CD4-positive, alpha-beta T cell treated with Interleukin-15 for 4 hours (primary cell): ENCODE results near the gene ZDHHC6.
A peak's percentile ranks its signal among the peaks of the same experiment; 100 is the strongest.
"Not testable (repeated sequence)": the region's sequence is repeated elsewhere in the genome, so short reads cannot be mapped to it uniquely, and the experiment has no call there.

Experiments used
- DNase-seq: peaks from one replicate; pipeline ENCODE4 v3.0.0-alpha.2; 2020; ENCODE audit warnings: low spot score

Gene ZDHHC6

DNA sequence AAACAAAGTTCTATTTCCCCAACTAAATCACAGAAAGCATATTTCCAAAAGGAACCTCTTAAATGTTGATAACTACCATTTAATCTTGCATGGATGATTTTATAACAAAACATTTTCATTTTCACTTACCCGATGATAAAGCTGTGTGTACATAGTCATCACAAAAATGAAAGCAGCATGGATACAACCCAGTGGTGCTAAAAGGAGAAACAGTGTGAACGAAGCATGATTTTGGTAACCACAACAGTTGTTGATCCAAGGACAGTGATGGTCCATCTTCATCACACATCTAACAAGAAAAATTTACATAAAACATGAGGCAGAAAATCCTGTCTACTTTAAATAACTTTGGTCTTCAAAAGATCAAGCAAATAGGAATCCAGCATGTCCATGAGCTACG lies 4.7 kb downstream of the ZDHHC6 start:
- DNase-seq, result no peak

DNA sequence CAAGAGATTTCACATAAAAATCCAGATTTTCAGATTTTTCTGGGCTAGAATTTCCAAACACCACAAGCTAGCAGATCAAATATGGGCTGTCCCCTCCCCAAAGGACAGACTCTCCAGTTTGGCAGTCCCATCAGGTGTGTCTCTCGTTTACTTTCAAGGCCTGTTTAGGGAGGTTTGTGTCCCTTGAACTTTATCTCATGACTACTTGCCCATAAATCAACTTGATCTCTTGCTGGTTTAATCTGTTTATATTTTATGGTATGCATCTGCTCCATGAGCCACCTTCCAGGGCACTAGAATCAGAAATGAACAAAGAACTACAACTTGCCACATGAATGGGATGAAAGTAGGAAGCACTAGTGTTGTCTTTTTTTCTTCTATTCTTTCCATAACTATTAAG lies 5.2 kb downstream of the ZDHHC6 start:
- no peak for DNase-seq

DNA sequence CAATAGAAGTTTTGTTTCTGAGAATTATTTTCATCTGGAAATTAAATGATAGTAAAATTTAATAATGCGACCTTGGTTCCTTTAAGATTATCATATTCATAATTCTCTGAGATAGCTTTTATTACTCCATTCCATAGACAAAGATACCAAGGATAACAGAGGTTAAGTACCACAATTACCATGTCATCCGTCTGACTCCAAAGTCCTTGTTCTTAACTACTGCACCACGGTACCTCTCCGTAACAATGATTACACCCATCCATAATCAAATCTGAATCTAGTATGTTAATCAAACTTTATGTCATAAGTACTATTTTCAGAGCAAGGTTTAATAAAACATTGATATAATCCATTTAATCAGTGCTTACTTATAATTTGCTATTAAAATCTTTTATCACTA lies 8.4 kb downstream of the ZDHHC6 start:
- DNase-seq, result no peak

DNA sequence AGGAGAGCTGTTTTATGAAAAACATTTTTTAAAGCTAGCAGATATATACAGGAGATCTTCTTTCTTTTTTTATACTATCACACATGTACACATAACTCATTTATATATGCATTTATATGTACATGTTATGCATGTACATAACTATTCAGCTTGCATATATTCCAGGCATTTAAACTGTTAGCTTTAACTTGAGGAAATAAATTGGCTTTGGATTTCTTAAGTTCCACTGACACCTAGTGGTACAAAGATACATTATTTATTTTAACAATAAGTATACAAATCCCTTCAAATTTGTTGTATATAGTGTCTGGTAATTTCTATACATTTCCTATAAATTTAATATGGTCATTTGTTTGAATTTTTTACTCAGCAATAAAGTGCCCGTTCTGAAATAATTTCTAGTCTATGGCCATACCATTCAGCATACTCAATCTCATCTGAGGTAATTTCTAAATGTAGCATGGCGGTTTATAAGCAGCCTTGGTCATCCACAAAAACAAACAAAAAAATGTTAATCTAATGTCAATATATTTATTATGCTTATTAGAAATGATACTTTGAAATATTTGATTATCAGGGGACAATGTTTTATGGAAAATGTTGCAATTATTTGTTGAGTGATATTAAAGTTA lies 11.6 kb downstream of the ZDHHC6 start:
- peak; percentile 13 for DNase-seq

DNA sequence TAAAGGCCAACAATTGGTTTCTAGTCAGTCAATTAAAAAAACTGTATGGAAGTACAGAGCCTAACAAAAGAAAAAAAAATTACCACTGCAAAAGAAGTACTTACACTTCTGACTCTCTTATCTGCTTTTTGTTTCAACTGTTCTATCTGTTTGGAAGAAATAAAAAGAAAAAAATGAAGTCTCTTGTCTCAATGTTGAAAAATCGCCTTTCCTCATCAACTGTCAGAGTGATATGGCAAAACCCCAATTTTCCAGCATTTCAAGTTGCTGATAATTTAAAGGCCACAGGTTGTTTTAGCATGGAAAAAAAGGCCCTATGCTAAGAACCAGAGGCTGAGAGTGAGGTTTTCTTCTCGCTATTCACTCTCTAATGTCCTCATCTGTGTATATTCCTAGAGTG lies 13.6 kb downstream of the ZDHHC6 start:
- no peak for DNase-seq

DNA sequence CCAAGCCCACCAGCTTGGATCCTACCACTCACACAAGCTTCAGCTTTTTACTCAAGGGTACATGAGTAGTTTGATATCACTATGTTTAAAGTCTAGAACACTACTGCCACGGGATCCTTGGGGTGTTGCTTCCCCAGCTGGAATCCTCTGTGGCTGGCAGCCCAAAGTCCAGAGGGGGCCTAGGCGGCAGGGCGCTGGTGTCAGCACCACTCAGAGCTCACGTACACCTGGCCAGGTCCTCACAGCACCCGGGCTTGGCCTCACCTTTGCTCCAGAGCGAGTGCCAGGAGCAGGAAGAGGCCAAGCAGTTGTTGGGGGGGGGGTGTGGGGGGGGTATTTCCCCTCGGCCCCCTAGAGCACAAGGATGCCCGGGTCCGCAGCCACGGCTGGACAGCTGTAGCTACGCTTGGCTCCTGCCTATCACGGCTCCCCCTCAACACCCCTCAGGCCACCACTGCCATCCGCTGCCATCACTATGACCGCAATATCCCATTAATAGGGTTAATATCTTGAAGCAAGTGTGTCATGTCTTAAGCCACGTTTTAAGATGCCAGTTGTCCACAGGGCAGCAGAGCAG lies 17.0 kb downstream of the ZDHHC6 start:
- no peak for DNase-seq

DNA sequence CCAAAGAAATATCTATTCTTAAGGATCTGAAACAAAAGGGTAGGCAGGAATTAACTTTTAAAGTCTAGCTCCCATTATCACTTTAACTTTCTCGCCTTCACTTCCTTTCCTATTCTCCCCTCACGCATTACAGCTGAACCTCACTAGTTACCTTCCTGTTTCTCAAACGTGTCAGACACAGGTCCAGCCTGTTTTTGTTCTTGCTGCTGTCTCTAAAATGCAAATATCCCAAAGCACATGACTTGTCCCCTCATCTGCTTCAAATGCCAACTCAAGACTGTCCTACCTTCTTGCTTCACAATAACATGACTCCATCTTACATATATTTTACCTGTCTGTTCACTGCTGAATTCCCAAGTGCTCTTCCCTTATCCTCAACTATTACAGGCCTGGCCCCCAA lies 17.6 kb downstream of the ZDHHC6 start:
- no peak for DNase-seq

DNA sequence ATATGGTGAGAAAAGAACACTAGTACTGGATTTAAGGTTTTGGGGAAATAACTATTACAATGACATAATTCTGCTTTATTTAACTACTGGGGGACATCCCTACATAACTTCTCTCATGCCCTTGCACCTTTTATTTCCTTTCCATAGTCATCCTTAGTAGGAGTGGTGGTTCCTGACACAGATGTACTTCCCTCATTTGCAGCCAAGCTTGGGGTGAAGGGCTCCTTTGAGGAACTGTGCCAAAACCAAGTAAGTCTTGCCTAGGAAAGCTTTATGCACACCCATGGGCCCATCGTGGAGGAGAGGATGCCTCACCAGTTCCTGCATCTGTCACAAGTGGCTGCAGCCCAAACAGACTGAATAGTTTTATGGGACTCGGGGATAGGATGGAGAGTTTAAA lies 20.6 kb downstream of the ZDHHC6 start:
- no peak for DNase-seq

DNA sequence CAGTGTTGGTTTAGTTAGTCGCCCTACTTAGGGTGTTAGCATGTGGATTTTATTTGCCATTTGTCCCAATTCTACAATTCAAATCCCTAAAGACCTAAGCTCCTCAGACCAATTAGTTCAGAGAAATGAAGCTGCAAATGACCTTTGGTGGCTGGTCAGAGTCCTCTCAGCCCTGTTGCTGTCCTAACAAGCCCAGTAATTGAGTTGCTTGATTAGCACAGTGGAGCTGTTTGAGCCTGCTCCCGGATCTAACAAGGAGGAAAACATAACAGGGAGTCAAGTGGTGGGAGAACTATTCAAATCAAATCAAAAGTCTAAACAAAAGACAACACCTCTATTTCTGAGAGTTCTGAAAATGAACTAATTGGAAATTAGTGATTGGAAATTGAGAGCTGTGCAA lies 22.1 kb downstream of the ZDHHC6 start:
- DNase-seq, result no peak

DNA sequence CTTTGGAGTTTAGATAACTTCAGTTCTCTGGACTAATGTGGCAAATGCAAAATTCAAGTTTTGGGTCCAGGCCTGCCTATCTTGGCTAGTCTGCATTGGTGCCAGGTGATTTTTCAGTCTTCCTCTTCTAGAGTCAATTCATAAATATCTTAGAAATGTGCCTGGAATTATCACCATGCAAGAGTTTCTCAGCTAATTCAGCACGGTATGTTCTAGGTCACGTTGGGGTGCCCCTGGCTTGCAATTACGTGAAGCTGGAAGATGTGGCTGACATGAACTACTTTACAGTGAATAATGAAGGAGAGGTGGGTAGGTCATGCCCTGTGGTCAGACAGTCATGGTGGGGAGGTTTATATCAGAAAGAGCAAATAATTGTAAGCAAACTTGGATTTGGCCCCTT lies 25.0 kb downstream of the ZDHHC6 start:
- DNase-seq, result no peak

DNA sequence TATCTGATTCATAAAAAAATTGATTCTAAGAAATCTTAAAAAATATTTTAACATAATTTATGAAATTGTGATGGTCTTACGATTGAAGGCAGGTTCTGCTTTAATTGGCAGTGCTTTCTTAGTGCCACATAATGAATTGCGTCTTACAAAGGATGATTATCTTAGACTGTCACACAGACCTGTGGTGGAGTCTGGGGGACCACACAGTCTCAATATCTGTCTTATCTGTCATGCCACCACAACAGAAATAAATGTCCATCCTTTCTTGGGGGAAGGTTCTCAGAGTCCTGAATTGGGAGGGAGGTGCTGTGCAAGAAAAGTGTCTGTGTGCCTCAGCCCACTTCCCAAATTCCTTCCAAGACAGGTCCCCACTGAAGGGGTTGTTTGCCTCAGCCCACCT lies 34.0 kb downstream of the ZDHHC6 start:
- no peak for DNase-seq

DNA sequence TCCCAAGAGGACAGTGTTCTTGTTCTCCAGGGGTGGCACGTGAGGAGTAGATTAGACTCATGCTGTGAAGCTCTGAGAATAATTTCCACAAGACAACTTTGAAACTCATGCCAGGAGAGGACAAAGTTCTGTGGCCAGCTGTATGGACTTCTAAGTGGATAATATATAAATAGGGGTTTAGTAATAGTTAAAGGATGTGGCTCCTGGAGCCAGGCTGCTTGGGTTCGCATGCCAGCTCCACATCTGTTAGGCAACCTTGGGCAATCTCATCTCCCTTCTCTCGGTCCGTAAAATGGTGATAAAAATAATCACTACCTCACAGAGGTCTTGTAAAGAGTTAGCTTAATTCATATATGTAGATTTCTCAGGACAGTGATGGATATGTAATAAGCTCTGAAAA lies 37.0 kb downstream of the ZDHHC6 start:
- no peak for DNase-seq

DNA sequence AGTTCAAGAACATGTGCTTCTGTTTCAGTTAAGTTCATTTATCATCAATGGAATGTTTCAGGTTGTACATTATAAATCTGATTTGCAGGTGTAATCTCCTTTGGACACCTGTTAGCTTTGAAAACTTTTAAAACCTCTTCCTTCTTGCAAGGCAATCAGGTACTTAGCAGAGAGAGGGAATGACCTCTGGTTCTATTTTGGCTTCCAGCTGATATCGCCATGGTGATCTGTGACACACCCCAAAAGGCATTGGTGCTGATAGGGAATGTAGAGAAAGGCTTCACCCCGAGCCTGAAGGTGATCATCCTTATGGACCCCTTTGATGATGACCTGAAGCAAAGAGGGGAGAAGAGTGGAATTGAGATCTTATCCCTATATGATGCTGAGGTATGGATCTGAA lies 37.4 kb downstream of the ZDHHC6 start:
- no peak for DNase-seq

DNA sequence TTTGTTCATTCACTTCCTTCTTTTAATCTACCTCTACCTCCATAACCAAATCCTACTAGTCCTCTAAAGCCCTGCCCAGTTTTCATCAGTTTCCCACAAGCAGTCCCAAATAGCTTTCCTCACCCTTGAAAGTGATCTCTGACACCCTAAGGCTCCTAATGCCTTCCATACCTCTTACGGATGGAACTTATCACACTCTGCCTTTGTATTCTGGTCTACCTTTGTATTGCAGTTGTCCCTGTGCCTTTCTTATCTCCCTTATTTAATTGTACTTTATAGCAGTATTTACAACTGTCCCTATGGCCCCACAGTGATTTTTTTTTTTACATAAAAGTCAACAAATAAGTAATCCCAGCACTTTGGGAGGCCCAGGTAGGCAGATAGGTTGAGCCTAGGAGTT lies 39.0 kb downstream of the ZDHHC6 start:
- DNase-seq, result no peak

DNA sequence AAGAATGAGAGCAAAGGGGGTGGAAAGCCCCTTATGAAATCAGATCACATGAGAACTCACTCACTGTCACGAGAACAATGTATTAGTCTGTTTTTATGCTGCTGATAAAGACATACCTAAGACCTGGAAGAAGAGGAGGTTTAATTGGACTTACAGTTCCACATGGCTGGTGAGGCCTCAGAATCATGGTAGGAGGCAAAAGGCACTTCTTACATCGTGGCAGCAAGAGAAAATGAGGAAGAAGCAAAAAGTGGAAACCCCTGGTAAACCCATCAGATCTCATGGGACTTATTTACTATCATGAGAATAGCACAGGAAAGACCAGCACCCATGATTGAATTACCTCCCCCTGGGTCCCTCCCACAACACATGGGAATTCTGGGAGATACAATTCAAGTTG lies 39.9 kb downstream of the ZDHHC6 start:
- DNase-seq, result not testable (repeated sequence)

DNA sequence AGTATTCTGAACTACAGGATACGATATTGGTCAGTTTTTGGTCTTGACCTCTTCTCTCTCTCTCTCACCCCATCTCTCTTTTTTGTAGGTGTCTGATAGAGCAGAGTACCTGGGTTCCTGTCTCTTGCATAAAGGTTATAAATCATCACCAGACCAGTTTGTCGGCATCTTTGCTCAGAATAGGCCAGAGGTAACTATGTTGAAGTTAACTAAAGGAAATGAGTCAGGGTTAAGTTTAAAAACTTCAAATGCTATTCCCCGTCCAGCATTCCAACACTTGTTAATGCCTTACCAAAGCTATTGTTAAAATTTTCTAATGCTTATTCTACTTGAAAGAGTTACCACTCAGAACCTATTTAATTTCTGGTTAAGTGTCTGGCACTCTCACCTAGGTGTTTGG lies 42.1 kb downstream of the ZDHHC6 start:
- DNase-seq, result no peak

DNA sequence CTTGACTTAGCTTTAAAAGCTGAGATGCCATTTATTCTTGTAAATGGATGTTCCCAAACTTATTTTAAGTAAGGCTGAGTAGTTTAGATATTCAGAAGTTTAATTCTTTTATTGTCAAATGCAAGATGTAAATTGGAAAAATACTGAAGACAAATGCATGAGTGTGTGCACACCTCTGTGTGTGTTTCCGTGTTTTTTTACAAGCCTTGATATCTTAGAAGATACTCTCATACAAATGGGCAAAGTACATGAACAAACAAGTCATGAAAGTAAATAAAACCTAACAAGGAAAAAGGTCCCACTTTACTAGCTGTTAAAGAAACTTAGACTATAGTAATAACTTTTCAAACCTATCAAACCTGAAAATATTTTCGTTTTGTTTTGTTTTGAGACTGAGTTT lies 43.8 kb downstream of the ZDHHC6 start:
- no peak for DNase-seq

DNA sequence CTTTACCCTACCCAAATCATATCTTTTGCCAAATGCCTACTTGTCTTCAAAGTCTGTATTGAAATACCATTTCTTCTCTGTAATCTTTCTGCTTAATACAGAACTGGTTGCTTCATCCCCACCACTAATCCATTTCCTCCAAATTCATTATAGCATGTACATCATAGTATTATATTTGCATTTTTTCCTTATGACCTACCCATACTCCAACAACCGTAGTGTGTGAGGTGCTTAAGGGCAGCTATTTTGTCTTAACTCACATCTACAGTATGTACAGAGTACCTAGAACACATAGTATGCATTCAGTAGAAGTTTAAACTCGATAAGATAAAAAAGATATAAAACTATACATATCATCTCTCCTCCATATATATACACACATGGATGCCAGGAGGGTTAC lies 49.1 kb downstream of the ZDHHC6 start:
- no peak for DNase-seq

DNA sequence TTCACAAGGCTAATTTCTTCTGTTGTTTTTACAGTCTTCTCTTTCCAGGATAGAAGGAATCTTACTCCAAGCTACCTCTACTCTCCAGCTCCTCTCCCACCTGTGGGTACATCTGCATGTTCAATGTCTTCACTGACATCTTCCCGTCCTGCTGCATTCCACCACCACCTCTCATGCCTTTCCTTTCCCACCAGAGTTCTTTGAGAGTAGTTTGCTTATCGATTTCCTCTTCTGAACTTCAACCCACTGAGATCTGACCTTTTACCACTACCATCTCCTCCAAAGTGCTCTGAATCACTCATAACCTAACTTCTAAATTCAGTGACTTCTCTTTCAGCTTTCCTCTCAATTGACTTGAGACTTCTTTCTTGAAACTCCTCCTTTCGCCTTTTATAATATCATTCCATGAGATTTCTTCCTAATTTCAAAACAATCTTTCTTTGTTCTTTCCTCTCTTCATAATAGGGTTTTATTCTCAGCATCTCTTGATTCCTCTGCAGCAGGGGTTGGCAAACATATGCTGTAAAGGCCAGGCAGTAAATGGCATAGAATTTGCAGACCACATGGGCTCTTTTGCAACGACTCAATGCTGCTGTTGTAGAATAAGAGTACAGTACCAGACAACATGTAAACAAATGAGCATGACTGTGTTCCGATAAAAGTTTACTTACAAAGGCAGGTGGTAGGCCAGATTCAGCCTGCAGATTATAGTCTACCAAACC lies 50.7 kb downstream of the ZDHHC6 start:
- DNase-seq, result no peak

DNA sequence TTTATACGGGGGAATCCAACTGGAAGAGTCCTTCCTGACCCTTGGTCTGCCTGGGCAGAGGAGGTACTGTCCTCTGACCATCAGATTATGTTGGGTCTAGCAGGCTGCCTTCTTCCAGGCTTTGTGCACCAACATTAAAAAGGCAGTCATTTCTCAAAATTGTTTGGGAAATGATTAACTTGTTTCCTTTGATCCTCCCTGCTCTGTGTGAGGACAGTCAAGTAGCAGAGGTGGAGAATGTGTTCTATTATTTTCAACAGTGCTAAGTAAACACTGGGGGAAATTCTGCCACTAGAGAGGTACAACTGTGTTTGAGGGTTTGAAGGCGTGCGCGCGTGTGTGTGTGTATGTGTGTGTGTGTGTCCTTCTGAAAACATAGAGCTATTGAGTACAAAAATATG lies 52.2 kb downstream of the ZDHHC6 start:
- DNase-seq, result no peak

DNA sequence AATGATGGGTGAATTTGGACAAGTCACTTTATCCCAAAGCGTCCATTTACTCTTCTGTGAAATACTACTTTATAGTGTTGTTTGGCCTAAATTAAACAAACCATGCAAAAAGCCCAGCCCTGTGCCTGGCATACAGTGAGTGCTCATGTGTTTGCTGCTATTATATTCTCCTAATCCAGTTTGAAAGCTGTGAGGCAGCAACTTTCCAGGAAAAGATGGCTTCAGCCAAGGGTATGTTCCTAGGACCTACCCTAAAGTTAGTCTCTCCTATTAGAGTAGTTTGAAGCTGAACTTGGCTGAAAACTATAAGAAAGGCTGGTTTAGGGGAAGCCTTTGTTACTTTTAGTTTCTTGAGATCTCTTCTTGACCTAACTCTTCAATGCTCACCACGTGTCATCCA lies 52.9 kb downstream of the ZDHHC6 start:
- no peak for DNase-seq

DNA sequence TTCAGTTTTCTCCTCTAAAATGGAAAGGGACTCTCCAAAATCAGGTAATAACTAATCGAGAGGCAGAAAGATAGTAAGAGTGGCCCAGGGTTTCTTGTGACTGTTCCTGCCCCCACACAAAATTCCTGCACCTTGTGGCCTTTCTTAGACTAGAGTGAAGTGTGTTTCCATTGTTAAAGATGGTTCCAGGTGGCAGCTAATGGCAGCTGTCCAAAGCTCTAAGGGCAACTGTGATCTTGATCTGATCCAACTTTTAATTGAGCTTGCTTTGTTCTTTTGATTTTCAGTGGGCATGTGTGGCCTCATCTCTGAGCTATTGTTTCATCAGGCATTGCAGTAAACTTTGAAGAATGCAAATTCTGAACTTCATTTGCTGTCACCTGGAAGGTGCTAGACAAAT lies 53.4 kb downstream of the ZDHHC6 start:
- no peak for DNase-seq

DNA sequence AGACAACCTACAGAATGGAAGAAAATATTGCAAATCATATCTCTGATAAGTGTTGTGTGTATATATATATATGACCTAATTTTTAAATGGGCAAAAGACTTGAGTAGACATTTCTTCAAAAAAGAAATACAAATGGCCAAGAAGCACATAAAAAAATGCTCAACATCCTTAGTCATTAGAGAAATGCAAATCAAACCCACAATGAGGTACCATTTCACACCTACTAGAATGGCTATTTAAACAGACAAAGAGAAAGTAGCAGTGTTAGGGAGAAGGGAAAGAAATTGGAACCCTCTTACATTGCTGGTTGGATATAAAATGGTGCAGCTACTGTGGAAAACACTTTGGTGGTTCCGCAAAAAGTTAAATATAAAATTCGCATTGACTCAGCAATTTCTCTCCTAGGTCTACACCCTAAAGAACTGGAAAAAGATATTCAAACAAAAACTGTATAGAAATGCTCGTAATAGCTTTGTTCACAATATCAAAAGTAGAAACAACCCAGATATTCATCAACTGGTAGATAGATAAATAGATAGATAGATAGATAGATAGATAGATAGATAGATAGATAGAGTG lies 56.5 kb downstream of the ZDHHC6 start:
- no peak for DNase-seq
